ENCODE measurements around the gene EFCAB13.
A peak's percentile ranks its signal among the peaks of the same experiment; 100 is the strongest.

DNA sequence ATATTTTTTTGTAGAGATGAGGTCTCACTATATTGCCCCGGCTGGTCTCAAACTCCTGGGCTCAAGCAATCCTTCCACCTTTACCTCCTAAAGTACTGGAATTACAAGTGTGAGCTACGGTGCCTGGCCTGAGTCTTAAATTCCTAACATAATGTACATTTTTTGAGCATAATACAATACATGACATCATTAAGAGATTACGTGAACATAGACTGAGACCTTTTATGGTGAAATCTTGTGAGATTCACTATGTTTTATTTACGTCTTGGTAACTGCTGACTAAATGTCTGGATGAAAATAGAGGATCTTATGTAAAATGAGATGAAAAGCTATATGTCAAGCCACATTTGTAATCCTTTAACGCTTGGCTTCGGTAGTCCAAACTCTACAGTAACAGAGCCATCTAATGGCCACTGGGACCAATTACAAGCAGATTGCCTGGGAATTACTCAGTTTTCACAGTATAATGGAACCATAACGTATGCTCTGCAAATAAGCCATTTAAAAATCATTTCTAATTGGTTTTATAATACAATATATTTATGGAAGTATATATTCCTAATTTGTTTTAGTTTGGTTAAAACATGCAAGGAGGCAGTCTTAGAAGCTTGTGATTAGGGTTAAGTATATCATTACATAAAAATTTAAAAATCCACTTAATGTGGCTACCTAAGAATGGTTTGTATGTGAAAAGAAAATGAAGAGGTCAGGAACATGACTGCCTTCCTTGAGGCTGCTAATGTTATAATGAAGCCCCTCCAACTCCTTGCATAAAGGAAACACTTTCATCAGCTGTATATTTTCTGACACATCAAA is 8.1 kb upstream of the EFCAB13 start:
- TF ChIP-seq, protein P1, sequence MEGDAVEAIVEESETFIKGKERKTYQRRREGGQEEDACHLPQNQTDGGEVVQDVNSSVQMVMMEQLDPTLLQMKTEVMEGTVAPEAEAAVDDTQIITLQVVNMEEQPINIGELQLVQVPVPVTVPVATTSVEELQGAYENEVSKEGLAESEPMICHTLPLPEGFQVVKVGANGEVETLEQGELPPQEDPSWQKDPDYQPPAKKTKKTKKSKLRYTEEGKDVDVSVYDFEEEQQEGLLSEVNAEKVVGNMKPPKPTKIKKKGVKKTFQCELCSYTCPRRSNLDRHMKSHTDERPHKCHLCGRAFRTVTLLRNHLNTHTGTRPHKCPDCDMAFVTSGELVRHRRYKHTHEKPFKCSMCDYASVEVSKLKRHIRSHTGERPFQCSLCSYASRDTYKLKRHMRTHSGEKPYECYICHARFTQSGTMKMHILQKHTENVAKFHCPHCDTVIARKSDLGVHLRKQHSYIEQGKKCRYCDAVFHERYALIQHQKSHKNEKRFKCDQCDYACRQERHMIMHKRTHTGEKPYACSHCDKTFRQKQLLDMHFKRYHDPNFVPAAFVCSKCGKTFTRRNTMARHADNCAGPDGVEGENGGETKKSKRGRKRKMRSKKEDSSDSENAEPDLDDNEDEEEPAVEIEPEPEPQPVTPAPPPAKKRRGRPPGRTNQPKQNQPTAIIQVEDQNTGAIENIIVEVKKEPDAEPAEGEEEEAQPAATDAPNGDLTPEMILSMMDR (IDR thresholded peaks at IDR 0.05) = peak in 1 of 3 donors; percentile 84
- TF ChIP-seq POLR2A (IDR thresholded peaks at IDR 0.05) = no peak
